GM20431 (cell line): ENCODE results near the gene SH3BP5L.

Experiments
- in situ Hi-C: fragments of 300-500 bp; cut with MseI, MboI; formaldehyde crosslinking; loops from one replicate; pipeline ENCODE4 v1.15.0; 2020; ENCODE audit warnings: low sequenced_read_pairs; ENCODE audit not compliant: unreplicated experiment

Gene SH3BP5L

DNA sequence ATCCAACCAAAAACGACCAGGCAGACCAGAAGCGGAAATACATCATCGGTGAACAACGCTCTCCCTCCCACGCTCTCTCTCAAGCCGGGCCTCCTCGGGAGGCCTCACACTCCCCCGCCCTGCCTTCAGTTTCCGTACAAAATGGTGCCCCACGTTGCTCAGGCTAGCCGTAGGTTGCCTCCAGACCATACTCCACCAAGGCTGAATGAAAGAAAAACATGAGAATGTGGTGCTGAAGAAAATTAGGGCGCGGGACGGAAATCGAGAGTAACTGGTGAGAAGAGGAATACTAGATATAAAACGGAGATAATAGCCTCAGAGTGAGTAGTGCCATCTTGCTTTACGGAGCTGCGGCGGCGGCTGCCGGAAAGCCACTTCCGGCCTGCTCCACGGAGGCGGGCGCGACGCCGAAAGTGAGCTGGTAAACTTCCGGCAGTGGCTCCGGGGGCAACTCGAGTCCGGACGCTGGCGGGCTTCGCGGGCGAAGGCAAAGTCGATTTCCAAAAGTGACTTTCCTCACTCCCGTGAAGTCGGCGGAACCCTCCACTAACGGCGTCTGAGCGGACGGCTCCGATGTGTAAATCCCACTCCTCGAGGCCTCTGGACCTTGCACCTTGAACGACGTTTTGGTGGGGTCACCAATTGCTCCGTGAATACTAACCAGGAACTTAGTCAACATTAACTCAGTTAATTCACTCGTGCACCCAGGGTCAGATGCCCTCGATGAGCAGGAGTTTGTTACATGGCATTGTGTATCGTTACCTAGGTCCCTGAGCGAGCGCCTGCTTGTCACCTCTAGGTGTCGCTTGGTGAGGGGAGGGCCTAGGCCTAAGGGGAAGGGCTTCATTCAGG, at the start of gene SH3BP5L:
SH3BP5L (minus strand) TSS at position 7 of the 852 bp plus-strand sequence. CDS start 980 bp downstream, outside the sequence.
- in situ Hi-C loops: no loop called here

DNA sequence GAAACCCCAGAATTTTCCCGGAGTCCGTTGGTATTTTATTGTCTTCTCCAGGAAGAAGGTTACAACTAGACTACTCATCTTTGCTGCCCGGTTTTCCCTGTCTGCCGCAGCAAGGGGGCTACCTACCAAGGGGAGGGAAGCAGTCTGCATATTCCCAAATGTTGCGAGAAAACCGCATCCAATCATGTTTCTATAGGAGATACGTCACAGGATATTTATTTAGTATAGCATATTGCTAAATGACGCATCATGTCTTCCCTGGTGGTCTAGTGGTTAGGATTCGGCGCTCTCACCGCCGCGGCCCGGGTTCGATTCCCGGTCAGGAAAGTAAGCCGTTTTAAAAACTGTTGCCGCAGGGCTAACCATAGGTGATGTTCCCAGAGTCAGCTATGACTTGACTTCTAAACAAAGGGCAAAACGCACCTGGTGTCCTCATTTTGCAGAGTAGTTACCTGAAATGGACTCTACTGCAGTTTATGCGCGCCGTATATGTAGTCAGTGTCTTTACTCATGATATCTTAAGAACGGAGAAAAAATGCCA, 48.3 kb upstream of the SH3BP5L start:
- in situ Hi-C loops: no loop called here

DNA sequence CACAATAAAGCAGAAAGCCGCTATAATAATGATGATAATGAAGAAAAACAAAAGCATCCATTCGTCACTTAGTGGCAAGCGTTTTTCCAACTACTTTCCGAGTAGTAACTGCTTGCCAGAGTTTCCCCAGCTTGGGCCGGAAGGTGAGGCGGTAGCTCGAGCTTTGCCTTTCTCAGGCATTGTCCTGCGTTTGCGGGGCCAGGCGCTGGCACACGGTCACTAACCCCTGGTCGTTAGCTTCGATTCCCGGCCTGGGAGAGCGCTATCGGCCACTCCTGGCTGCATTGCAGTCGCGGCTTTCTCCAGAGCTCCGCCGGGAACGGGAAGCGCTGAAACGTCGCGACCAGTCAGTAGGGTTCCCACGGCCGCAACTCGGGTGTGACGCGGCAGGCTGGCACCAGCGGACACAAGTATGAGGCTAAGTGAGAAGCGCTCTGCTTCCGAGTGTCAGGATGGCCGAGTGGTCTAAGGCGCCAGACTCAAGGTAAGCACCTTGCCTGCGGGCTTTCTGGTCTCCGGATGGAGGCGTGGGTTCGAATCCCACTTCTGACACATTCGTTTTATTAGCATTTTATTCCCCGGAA, 47.8 kb upstream of the SH3BP5L start:
- in situ Hi-C loops: no loop called here

DNA sequence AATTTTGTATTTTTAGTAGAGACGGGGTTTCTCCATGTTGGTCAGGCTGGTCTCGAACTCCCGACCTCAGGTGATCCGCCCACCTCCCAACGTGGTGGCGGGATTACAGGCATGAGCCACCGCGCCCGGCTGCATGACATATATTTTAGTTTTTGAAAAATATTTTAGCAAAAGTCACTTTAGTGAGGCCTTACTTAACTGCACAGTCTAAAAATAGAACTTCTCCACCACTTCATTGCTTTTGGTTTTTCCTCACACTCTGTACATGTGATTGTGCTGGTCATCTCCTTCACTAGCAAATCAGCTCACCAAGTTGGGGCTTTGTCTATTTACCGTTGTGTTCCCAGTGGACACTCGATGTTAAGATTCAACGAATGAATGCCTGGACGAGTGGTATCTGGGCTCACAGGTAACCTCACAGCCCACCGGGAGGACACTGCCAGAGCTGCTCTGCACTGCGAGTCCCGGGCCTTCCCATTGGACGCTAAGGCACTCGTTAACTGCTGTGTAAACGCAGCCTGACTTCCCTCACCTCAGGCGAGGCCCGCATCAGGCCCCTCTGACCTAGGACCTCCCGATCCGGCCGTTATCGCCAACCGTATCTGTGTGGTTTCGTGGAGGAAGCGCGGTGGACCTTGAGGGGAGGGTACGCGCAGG, 47.2 kb upstream of the SH3BP5L start:
- in situ Hi-C loops: no loop called here

DNA sequence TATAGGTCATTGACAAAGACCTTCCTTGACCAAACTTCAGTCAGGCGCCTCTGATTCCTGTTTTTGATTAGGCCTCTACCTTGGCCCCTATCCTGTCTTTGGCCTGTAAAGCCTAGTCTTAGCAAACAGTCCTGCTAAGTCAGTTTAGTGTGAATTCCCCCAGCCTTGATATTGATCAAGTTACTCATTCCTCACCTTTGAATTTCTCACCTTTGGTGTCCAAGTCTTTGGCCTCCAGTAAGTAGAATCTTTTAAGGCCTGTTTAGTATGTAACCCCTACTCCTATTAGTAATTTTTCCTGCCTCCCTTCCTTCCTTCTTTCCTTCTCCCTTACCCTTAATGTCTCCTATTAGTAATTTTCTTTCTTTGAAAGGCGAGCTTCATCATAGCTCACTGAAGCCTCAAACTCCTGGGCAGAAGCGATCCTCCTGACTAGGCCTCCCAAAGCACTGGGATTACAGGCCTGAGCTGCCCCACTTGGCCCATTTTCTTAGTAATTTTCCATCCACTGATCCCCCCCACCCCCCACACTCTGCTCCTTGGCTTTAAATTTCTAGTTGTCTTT, 46.2 kb upstream of the SH3BP5L start:
- in situ Hi-C loops: no loop called here

DNA sequence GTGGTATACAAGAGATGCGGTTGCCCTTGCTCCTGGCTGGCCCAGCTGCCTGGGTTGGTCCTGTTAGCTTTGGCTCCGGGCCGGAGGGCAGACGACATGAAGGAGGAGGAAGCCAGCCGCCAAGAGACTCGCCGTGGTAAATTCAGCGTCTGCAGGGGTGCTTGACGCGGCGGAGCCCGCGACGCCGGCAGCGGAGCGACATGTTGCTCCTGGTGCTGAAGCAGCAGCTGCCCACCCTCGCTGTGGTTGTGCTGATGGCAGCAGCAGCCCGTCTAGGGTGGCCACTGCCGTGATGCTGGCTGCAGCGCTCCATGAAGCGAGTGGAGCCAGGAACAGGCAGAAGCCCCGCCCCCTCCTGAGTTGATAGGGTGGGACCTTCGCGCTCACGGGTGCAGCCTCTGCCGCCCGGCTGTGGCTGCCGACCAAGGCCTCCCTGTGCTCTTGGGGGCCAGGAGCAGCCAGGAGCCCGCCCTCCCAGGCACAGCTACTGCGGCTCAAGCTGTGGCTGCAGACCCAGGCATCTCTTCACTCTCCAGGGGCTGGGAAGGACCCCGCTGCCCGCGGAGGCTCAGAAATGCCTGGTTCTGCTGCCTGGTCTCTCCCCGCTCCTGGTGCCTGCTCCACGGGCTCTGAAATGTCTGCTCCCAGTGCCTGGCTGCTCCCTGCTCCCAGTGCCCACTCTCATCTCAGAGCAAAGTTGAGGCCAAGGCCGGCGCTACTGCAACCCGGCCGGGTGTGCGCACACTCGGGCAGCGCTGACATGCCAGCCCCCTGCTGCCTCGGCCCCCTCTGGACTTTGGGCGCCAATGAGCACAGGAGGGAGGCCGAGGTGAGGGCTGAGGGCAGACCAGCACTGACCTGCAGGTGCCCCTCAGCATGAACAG, 37.5 kb upstream of the SH3BP5L start:
- in situ Hi-C loops: no loop called here

DNA sequence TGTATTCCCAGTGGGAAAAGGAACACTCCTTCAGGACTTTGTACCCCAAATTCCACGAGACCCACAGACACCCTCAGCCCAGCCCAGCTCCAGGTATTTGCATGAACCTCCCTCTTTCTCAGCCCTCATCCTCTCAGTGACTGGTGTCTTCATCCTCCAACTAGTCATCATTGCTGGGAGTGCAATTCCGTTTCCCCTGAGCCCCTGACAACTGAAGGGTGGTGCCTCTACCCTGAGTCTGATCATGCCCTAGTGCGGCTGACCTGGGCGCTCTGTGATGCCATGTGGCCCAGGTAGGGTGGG, 36.9 kb upstream of the SH3BP5L start:
- in situ Hi-C loops: no loop called here

DNA sequence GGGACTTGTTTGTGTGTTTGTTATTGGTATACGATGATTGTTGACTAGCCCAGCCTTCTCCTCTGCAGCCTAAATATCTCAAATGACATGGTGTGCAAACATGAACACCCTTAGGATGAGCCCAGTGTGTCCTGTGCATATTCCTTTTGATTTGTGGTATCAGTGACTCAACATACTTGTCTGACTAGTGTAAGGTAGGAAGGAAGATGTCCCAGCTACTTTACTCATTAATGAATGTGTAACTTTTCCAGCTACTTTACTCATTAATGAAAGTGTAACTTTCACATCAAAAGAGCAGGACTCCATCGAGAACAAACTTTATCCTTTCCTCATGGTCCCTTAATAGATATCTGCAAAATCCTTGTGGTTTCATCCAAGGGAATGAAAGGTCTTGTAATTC, 35.9 kb upstream of the SH3BP5L start:
- in situ Hi-C loops: no loop called here

DNA sequence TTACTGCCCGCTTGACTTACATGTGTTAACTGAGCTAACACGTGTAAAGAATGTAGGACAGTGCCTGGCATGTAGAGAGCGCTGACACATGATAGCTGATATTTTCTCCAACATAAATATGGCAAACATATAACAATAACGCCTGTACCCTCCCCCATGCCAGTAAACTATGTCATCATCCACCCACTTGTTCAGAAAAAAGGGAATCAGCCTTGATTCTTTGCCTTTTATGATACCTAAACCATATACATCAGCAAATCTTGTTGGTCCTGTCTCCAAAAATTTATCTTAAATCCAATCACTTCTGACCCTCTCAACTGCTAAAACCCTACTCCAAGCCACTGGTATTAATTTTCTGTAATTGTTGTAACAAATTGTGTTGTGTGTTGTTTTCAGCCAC, 34.3 kb upstream of the SH3BP5L start:
- in situ Hi-C loops: no loop called here

DNA sequence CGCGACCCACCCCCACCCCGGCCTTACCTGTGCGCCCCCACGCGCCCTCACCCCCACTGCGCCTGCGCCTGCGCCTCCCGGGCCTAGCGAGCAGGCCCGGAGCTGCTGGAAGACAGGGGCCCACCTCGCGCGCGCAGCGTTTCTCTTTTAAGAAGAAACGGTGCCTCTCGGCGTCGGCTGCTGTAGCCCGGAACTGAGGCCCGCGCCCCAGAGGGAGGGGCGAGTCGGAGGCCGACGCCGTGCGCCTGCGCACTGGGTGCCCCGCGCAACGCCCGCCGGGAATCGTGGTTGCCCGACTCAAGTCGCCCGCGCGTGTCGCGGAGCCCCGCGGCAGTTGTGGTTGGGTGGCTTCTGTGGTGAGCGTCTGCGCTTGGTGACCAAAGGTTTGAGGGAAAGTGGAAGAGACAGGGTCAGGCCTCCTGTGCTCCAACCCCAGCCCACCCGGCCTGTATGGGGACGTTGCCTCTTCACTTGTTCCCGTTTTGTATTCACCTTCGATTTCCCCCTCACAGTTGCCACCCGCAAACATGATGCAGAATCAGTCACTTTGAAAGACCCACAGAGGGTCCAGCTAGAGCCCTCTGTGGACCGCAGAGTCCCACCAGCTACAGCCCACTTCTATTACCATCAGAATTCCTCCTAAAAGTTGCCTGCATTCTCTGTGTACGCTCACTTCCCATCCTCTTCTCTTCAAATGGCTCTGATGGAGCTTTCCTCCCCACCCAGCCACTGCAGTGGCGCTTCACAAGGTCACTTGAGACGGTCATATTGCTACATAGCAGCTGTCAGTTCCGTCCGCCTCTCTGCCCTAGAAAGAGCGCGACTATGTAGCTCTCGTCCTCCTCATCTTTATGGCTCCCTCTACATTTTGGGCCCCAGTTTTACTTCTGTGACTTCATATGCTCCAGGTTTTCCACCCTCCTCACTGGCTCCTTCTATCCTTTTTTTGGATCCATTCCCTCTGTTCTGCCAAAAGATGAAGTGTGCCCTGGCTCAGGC, 33.5 kb upstream of the SH3BP5L start, which contains the start of gene ZNF692:
ZNF692 (minus strand) TSS at position 195 of the 999 bp plus-strand sequence. CDS start 776 bp downstream, outside the sequence.
- in situ Hi-C loops: no loop called here

DNA sequence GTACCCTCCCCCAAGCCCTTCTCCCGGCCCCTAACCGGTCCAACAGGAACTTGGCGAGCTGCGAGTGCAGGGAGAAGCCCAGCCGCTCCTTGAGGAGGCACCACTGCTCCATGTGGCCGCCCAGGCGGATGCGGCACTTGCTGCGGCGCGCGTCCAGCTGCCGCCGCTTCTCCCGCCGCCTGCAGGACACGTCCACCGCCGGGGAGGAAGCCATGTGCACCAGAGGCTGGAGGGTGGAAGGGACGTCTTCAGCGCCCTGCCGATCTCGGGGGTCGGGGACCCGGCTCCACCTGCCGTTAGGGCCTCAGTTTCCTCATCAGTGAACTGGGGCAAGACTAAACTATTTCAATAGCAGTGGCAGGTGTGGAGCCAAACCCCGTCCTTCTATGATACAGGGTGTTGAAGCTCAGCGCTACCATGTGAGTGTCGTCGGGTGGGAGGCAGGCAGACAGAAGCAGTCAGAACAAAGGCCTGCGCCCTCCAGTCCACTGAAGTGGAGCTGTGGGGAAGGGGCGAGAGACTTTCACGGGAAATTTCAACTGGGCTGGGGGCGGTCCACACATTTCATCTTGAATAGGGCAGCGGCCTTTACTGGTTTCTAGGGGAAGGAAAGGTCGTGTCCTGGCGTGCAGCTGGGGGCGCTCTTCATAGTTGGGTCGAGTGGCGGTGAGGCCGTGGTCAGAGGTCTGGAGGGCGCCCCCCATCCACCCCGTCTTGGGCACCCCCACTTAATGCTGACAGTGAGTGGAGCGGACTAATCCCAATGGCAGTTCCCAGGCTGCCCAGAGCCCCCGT, 32.6 kb upstream of the SH3BP5L start:
- in situ Hi-C loops: no loop called here

DNA sequence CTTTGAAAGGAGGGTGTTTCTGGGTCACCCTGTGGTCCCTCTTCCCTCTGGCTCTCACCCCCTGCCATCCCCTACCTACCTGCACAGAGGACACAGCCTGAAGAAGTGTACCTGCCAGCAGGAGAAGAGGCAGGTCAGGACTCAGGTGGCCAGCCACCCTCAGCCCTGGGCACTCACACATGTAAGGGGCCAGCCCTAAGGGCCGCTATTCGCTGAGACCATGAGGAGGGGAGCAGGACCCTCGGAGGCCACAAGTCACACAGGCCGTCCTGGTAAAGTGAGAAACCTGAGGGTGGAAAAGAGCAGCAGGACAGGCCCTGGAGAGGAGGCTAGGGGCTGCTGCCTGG, 32.0 kb upstream of the SH3BP5L start:
- in situ Hi-C loops: no loop called here

DNA sequence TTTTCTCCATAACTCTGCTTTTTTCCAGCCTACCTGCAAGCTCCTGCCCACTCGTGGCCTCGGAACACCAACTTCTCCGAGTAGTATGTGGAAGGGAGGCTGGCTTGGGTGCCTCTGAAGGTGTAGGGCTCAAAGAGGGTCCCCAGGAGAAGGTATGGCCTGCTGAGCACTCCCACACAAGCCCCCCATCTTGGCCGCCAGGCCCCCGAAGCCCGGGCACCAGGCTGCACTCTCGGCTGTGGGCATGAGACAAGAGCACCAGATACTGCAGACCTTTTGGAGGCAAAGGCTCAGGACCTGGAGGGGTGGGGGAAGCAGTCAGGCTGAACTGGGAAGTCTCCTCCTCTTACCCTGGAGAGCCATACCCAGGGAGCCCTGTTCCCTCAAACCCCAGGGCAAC, 31.5 kb upstream of the SH3BP5L start:
- in situ Hi-C loops: no loop called here

DNA sequence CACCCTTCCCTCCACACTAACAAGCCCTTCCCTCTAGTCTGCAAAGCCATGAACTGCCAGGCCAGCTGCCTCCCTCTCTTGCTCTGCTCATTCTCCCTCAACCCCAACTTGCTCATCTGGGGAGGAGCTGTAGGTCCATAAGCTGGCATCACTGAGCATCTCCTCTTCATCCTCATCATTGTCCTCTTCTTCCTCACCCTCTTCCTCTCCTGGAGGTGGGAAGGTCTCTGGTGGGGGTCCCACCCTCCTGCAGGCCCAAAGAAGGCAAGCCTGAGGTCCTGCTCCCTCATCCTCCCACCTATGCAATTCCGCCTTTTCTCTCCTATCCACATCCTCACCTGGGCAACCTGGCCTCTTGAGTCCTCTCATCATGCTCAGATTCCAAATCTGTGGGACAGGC, 30.5 kb upstream of the SH3BP5L start:
- in situ Hi-C loops: no loop called here

DNA sequence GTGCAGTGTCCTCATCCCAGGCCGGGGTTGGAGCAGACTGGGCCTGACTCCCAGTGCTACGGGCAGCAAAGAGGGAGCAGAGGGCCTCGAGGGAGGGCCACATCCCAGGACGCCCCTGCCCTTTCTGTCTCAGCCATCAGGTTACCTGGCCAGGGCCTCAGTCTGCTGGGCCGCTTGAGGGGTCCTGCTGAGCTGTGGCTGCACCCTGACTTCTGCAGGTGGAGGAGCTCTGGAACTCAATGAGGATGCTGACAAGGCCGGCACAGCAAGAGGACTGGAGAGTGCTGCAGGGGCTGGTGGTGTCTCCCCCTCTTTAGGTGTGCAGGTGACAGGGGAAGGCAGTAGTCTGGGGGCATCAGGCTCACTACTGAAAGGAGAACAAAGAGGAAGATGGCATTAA, 29.9 kb upstream of the SH3BP5L start:
- in situ Hi-C loops: no loop called here

DNA sequence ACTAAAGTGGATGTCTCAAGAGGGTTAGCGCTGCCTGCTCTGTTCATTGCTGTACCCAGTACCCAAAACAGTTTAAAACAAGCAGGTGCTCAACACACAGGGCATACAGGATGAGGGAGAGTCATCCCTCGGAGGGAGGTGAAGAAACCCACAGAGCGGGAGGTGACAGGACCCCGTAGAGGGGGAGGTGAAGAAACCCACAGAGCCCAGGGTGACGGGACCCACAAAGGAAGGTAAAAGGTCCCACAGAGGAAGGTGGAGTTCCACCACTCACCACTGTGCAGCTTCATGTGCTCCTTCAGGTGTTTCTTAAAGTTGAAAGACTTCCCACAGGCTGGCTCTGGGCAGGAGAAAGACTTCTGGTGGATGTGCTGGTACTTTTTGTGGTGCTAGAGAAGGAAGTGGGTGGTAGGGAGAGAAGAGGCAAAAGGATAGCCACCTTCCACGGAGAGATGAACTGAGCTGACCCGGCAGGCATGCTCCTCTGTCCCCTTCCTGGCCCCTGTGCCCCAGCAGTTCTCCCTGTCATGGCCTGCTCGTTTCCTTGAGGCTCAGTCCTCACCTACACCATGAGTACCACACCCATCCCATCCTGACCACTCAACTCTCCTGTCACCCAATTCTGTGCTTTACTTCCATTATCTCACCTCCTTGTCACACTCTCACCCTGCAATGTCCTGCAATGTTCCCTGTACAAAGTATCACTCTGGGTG, 28.1 kb upstream of the SH3BP5L start:
- in situ Hi-C loops: no loop called here
